ENCODE data around the gene ZFYVE28. TPM values are rescaled to one million over a fixed set of nuclear protein-coding genes. Genes with fewer than 3 reads are reported as not detected.

The ZFYVE28 gene
- total RNA-seq, 6 donors from 2014 or later: 10.8 to 51.3 (median 15.2) TPM

GRCh38 chr4:2281575-2282343 lies 136.7 kb downstream of the ZFYVE28 start:
- Histone ChIP-seq H3K27me3 (no peaks in the 10 kb centered on the region), H3K36me3 (no peaks in the 10 kb centered on the region), H3K27ac (peak overlapping the region in 2 of 4 donors; percentile 60 to 61), H3K9me3 (no peaks in the 10 kb centered on the region), H3K4me3 (no peak overlapping the region), H3K4me1 (no peaks in the 10 kb centered on the region)
- ATAC-seq (ENCODE audit: low FRiP score in 2 of 2) (peak; percentile 17 to 60), DNase-seq (peak in 1 of 2 donors; percentile 47)
- 60 to 62% methylated on average over 9 to 10 of the region's 10 CpGs for WGBS, 2 donors
- TF ChIP-seq POLR2A (IDR thresholded peaks at IDR 0.05) (peak in 1 of 4 donors; percentile 47), CTCF (IDR thresholded peaks at IDR 0.05) (peak in 4 of 6 experiments; percentile 10 to 26 (median 22)), EP300 (IDR thresholded peaks at IDR 0.05) (no peak), POLR2AphosphoS5 (IDR thresholded peaks at IDR 0.05) (peak; percentile 25 to 28)

GRCh38 chr4:2280531-2281300 lies 137.7 kb downstream of the ZFYVE28 start:
- H3K27ac ChIP-seq: peak overlapping the region in 1 of 4 donors; percentile 61
- TF ChIP-seq POLR2AphosphoS5 (IDR thresholded peaks at IDR 0.05) (no peak), EP300 (IDR thresholded peaks at IDR 0.05) (no peak), POLR2A (IDR thresholded peaks at IDR 0.05) (no peak), CTCF (IDR thresholded peaks at IDR 0.05) (no peak)
- no peaks in the 10 kb centered on the region for H3K36me3 ChIP-seq
- DNase-seq (no peak), ATAC-seq (ENCODE audit: low FRiP score in 2 of 2) (no peak)
- no peaks in the 10 kb centered on the region for H3K4me1 ChIP-seq
- WGBS, 2 donors: 86 to 92% methylated on average over 13 of the region's 13 CpGs
- no peak overlapping the region for H3K4me3 ChIP-seq
- H3K27me3 ChIP-seq: no peaks in the 10 kb centered on the region
- no peaks in the 10 kb centered on the region for H3K9me3 ChIP-seq

- Histone ChIP-seq H3K36me3 (peaks cover 0 to under 1% (median 0%) of the 10 kb centered on the region in 4 donors), H3K27ac (no peak overlapping the region), H3K4me3 (no peak overlapping the region), H3K9me3 (no peaks in the 10 kb centered on the region), H3K4me1 (no peaks in the 10 kb centered on the region), H3K27me3 (no peaks in the 10 kb centered on the region)
- ATAC-seq (ENCODE audit: low FRiP score in 2 of 2): no peak
- no peak for DNase-seq
- WGBS, 2 donors: 91 to 98% methylated on average over 9 of the region's 9 CpGs
- TF ChIP-seq CTCF (IDR thresholded peaks at IDR 0.05) (no peak), POLR2AphosphoS5 (IDR thresholded peaks at IDR 0.05) (no peak), EP300 (IDR thresholded peaks at IDR 0.05) (no peak), POLR2A (IDR thresholded peaks at IDR 0.05) (no peak)
These were observed 140.5 kb downstream of the ZFYVE28 start for GRCh38 chr4:2277956-2278355.

- Histone ChIP-seq H3K9me3 (no peaks in the 10 kb centered on the region), H3K27ac (no peak overlapping the region), H3K36me3 (peaks cover 0 to 5% (median 2%) of the 10 kb centered on the region in 4 donors), H3K4me1 (no peaks in the 10 kb centered on the region), H3K27me3 (no peaks in the 10 kb centered on the region), H3K4me3 (no peak overlapping the region)
- DNase-seq (peak in 1 of 2 donors; percentile 49), ATAC-seq (ENCODE audit: low FRiP score in 2 of 2) (no peak)
- TF ChIP-seq EP300 (IDR thresholded peaks at IDR 0.05) (no peak), POLR2A (IDR thresholded peaks at IDR 0.05) (no peak), CTCF (IDR thresholded peaks at IDR 0.05) (no peak), POLR2AphosphoS5 (IDR thresholded peaks at IDR 0.05) (no peak)
- WGBS, 2 donors: 94 to 95% methylated on average over 30 of the region's 30 CpGs
These were observed 141.7 kb downstream of the ZFYVE28 start for GRCh38 chr4:2276581-2277325.
